Endothelial cell (in vitro differentiated cells): Measurements from ENCODE around the gene THSD4. TPM values are rescaled to one million over a fixed set of nuclear protein-coding genes. Genes with fewer than 3 reads are reported as not detected.

ENCODE experiments used
- DNase-seq: peaks from one replicate; pipeline ENCODE4 v3.0.0; 2021; ENCODE audit warnings: low spot score
- H3K27ac Mint-ChIP-seq: one replicate; pipeline ENCODE4 v1.8.0; 2021; ENCODE audit warnings: mixed read lengths, inconsistent platforms; ENCODE audit not compliant: unreplicated experiment
- H3K27me3 Mint-ChIP-seq: one replicate; pipeline ENCODE4 v1.8.0; 2021; ENCODE audit warnings: mild to moderate bottlenecking, moderate library complexity, mixed read lengths, inconsistent platforms; ENCODE audit not compliant: unreplicated experiment
- H3K36me3 Mint-ChIP-seq: one replicate; pipeline ENCODE4 v1.8.0; 2021; ENCODE audit warnings: mild to moderate bottlenecking, low read depth, mixed read lengths, inconsistent platforms; ENCODE audit not compliant: unreplicated experiment
- H3K4me1 Mint-ChIP-seq: one replicate; pipeline ENCODE4 v1.8.0; 2021; ENCODE audit warnings: mild to moderate bottlenecking, mixed read lengths, inconsistent platforms; ENCODE audit not compliant: unreplicated experiment
- H3K4me3 Mint-ChIP-seq: one replicate; pipeline ENCODE4 v1.8.0; 2021; ENCODE audit warnings: mild to moderate bottlenecking, mixed read lengths, inconsistent platforms; ENCODE audit not compliant: unreplicated experiment
- H3K9me3 Mint-ChIP-seq: one replicate; pipeline ENCODE4 v1.8.0; 2021; ENCODE audit warnings: mixed read lengths, inconsistent platforms; ENCODE audit not compliant: unreplicated experiment
- total RNA-seq: library from RNA; stranded (reverse); fragmentation: NEBNext Ultra II Directional; extraction: Animal tissue kit (Norgen Biotek cat#: 25700); gene quantifications from one replicate; pipeline ENCODE4 v1.2.1, GENCODE V29; 2021; ENCODE audit not compliant: unreplicated experiment
- TF ChIP-seq, protein P1 (sequence below): fragments of 200-600 bp; sonication (generic); IDR thresholded peaks from one replicate; pipeline ENCODE4 v1.5.0; 2021; ENCODE audit warnings: antibody characterized with exemption; ENCODE audit not compliant: unreplicated experiment

Gene THSD4
- total RNA-seq, 1 donor from 2014 or later = 0.92 TPM

DNA sequence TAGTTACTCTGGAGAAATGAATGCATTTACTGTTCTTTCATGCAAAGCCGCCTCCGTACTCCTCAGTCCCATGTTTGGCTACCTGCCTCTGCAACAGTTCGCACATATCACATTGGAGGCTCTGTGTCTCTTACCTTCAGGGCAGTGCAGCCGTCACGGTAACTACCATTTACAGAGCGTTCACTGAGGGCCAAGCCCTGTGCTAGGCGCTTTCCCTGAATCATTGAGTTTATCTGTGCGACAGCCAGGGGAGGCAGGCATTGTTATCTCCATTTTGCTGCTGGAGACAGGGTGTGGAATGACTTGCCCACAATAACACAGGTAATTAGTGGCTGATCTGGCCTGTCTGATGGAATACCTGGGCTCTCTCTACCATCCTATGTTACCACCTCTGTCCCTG, 115.0 kb downstream of the THSD4 start:
- Mint-ChIP-seq H3K4me3 (no peak overlapping the region), H3K27me3 (no peaks in the 10 kb centered on the region), H3K4me1 (no peaks in the 10 kb centered on the region), H3K36me3 (no peaks in the 10 kb centered on the region), H3K9me3 (no peaks in the 10 kb centered on the region), H3K27ac (no peak overlapping the region)
- TF ChIP-seq, protein P1, sequence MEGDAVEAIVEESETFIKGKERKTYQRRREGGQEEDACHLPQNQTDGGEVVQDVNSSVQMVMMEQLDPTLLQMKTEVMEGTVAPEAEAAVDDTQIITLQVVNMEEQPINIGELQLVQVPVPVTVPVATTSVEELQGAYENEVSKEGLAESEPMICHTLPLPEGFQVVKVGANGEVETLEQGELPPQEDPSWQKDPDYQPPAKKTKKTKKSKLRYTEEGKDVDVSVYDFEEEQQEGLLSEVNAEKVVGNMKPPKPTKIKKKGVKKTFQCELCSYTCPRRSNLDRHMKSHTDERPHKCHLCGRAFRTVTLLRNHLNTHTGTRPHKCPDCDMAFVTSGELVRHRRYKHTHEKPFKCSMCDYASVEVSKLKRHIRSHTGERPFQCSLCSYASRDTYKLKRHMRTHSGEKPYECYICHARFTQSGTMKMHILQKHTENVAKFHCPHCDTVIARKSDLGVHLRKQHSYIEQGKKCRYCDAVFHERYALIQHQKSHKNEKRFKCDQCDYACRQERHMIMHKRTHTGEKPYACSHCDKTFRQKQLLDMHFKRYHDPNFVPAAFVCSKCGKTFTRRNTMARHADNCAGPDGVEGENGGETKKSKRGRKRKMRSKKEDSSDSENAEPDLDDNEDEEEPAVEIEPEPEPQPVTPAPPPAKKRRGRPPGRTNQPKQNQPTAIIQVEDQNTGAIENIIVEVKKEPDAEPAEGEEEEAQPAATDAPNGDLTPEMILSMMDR = no peak
- no peak for DNase-seq

DNA sequence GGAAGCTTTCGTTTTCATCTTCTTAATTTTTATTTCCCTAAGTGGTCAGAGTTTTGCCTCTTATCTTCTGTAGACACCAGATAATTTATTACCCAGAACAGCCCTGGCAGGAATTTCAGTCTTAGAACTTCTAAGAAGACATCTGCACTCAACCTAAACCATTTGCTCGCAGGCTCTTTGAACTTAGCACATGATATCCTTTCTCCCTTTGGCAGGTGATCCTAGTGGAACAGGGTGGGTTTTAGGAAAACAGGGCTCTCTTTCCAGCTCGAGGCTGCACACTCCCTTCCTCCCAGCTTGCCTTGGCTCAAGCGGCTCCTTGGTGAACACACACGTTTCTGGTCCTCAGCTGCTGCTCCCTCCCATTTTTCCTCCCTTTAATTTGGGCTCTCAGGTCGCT, 116.5 kb downstream of the THSD4 start:
- H3K9me3 Mint-ChIP-seq = no peaks in the 10 kb centered on the region
- no peaks in the 10 kb centered on the region for H3K36me3 Mint-ChIP-seq
- H3K4me1 Mint-ChIP-seq = no peaks in the 10 kb centered on the region
- H3K27me3 Mint-ChIP-seq = peaks cover under 1% of the 10 kb centered on the region
- H3K4me3 Mint-ChIP-seq = no peak overlapping the region
- no peak for DNase-seq
- TF ChIP-seq, protein P1 = no peak
- no peak overlapping the region for H3K27ac Mint-ChIP-seq

DNA sequence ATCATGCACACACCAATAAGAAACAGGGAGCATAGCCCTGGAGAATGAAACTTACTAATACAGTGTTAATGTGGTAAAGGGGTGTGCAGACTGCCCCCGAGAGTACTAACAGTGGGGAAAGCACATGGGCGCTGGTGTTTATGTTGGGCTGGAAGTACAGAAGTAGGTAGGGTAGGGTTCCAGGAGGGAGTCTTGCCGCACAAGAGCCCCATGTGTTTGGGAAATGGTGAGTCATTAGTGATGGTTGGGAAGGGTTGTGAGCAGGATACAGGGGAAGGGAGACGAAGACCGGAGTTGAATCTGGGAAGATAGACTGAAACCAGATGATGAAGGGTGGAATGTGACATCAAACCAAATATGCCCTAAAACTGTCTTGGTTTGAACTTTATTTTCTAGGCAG, 117.1 kb downstream of the THSD4 start:
- H3K9me3 Mint-ChIP-seq = no peaks in the 10 kb centered on the region
- peaks cover 2% of the 10 kb centered on the region for H3K27me3 Mint-ChIP-seq
- TF ChIP-seq, protein P1 = no peak
- no peak overlapping the region for H3K4me3 Mint-ChIP-seq
- DNase-seq = no peak
- H3K27ac Mint-ChIP-seq = no peak overlapping the region
- H3K4me1 Mint-ChIP-seq = no peaks in the 10 kb centered on the region
- no peaks in the 10 kb centered on the region for H3K36me3 Mint-ChIP-seq

DNA sequence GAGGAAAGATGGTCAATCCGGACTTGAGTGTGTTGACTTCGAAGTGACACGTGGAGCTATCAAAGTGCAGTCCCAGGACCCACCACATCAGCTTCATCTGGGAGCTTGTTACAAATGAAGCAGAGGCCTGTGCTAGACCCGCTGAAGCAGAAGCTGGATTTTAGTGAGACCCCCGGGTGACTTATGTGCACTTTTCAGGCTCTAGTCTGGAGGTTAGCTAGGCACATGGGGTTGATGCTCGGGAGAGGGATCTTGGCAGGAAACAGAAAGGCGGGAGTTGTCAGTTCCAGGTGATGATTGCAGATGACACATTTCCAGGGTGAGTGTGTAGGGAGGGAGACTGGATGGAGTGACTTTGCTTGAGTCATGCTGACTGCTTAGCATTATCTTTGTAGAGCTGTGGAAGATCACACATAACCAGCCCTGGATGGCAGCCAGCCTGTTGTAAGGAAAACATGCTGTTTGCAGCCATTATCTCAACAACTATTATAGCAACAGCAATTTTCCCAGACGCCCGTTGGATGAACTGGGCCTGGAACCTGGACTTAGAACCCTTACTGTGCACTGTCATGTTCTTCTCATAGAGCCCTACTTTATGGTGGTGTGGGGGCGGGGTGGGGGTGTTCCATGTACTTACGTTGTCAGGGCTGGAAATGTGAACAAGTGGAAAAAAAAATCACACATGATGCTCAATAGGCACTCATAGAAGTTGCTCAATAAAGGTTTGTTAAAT, 122.4 kb downstream of the THSD4 start:
- Mint-ChIP-seq H3K27ac (no peak overlapping the region), H3K9me3 (no peaks in the 10 kb centered on the region), H3K4me1 (no peaks in the 10 kb centered on the region), H3K27me3 (peaks cover 3% of the 10 kb centered on the region), H3K36me3 (no peaks in the 10 kb centered on the region), H3K4me3 (no peak overlapping the region)
- no peak for DNase-seq
- TF ChIP-seq, protein P1 = no peak

DNA sequence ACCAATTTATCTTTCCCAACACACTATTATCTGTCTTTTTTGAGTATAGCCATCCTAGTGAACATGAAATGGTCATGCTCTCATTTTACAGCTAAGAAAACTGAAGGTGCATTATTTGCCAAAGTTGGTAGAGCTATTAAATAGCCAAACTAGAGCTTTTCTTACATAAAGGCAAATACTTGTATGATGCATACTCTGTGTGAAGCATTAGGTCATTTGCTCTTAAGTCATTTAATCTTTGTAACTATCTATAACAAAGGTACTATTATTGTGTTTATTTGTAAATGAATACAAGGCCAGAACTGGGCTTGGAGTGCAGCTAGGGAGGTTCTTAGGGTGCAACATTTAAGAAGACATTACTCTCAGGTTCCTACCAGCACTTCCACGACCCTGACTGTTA, 123.7 kb downstream of the THSD4 start:
- no peaks in the 10 kb centered on the region for H3K9me3 Mint-ChIP-seq
- no peak overlapping the region for H3K27ac Mint-ChIP-seq
- DNase-seq = no peak
- TF ChIP-seq, protein P1 = no peak
- no peaks in the 10 kb centered on the region for H3K4me1 Mint-ChIP-seq
- H3K4me3 Mint-ChIP-seq = no peak overlapping the region
- peaks cover 3% of the 10 kb centered on the region for H3K27me3 Mint-ChIP-seq
- no peaks in the 10 kb centered on the region for H3K36me3 Mint-ChIP-seq
